ENCODE measurements around the gene RIMS4.

RIMS4 gene

GRCh38 chr20:44759595-44759994, 50.8 kb downstream of the RIMS4 start:
- no peak for DNase-seq

- DNase-seq, result no peak
These were observed 51.9 kb downstream of the RIMS4 start for GRCh38 chr20:44758247-44759101.

- no peak for DNase-seq
These were observed 53.4 kb downstream of the RIMS4 start for GRCh38 chr20:44756956-44757355.

- no peak for DNase-seq
These were observed 54.2 kb downstream of the RIMS4 start for GRCh38 chr20:44756011-44756688.

GRCh38 chr20:44754554-44754953, 55.8 kb downstream of the RIMS4 start:
- DNase-seq, result no peak

- DNase-seq, result no peak
These were observed 58.0 kb downstream of the RIMS4 start for GRCh38 chr20:44752099-44752931.

GRCh38 chr20:44750081-44750805, 60.1 kb downstream of the RIMS4 start:
- no peak for DNase-seq

GRCh38 chr20:44748005-44748370, 62.4 kb downstream of the RIMS4 start:
- DNase-seq, result no peak

GRCh38 chr20:44747166-44748004, 63.0 kb downstream of the RIMS4 start:
- peak; percentile 88 for DNase-seq

GRCh38 chr20:44746367-44747165, 63.8 kb downstream of the RIMS4 start:
- peak; percentile 81 for DNase-seq

GRCh38 chr20:44745598-44746366, 64.6 kb downstream of the RIMS4 start, which contains the start of gene KCNK15:
TSS of gene KCNK15 (plus strand) at chr20:44745865. CDS start at chr20:44745911, 46 bp downstream.
- DNase-seq, result no peak

GRCh38 chr20:44745122-44745597, 65.2 kb downstream of the RIMS4 start:
- no peak for DNase-seq

GRCh38 chr20:44743916-44744655, 66.3 kb downstream of the RIMS4 start:
- DNase-seq, result no peak

GRCh38 chr20:44743080-44743701, 67.2 kb downstream of the RIMS4 start:
- DNase-seq, result no peak

GRCh38 chr20:44742304-44743079, 67.9 kb downstream of the RIMS4 start:
- DNase-seq, result no peak

- no peak for DNase-seq
These were observed 70.4 kb downstream of the RIMS4 start for GRCh38 chr20:44739942-44740341.

GRCh38 chr20:44738813-44739477, 71.4 kb downstream of the RIMS4 start:
- no peak for DNase-seq
